ENCODE results near the gene IRGQ.

IRGQ gene

DNA sequence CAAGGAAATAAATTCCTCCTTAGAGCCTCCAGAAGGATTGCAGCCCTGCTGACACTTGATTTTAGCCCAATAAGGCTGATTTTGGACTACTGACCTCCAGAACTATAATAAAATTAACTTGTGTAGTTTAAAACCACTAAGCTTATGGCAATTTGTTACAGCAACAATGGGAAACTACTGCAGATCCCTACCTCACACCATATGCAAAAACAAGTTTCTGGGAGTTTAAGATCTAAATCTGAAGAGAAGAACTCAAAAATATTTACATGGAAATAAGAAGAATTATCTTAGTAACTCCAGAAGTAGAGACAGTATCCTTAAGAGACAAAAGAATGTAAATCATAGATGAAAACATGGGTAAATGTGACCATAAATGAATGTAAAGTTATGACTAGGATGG, 57.0 kb downstream of the IRGQ start:
- DNase-seq = no peak

DNA sequence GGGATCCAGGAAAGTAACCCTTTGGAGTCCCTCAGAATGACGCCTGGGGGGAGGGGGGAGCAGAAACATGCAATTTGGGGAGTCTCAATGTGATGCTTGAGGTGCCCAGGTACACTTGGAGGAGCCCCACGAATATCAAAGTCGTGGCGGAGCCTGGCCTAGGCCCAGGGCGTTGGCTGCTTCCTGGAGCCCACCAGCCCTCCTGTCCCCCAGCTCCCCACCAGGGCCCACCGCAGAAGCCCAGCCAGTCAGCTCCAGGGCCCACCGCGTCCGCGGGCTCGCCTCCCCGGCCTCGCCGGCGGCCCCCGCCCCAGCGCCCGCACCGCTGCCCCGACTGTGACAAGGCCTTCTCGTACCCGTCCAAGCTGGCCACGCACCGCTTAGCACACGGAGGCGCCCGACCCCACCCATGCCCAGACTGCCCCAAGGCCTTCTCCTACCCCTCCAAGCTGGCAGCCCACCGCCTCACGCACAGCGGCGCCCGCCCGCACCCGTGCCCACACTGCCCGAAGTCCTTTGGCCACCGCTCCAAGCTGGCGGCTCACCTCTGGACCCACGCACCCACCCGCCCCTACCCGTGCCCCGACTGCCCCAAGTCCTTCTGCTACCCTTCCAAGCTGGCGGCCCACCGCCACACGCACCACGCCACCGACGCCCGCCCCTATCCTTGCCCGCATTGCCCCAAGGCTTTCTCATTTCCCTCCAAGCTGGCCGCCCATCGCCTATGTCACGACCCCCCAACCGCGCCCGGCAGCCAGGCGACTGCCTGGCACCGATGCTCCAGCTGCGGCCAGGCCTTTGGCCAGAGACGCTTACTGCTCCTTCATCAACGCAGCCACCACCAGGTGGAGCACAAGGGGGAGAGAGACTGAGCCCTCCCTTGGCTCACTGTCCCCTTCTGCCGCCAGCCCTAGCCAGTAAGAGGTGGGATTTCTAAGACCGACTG, 60.8 kb downstream of the IRGQ start:
- DNase-seq = peak; percentile 25
